DMS53 treated with DMSO at 0.1 percent for 48 hours (cell line): Measurements from ENCODE around the gene ASF1B.
A peak's percentile ranks its signal among the peaks of the same experiment; 100 is the strongest.
"Not testable (repeated sequence)": the region's sequence is repeated elsewhere in the genome, so short reads cannot be mapped to it uniquely, and the experiment has no call there.

Experiments
- DNase-seq: peaks from one replicate; lab custom pipeline; 2025; ENCODE audit not compliant: unreplicated experiment; lab: John Stamatoyannopoulos, UW

ASF1B gene

DNA sequence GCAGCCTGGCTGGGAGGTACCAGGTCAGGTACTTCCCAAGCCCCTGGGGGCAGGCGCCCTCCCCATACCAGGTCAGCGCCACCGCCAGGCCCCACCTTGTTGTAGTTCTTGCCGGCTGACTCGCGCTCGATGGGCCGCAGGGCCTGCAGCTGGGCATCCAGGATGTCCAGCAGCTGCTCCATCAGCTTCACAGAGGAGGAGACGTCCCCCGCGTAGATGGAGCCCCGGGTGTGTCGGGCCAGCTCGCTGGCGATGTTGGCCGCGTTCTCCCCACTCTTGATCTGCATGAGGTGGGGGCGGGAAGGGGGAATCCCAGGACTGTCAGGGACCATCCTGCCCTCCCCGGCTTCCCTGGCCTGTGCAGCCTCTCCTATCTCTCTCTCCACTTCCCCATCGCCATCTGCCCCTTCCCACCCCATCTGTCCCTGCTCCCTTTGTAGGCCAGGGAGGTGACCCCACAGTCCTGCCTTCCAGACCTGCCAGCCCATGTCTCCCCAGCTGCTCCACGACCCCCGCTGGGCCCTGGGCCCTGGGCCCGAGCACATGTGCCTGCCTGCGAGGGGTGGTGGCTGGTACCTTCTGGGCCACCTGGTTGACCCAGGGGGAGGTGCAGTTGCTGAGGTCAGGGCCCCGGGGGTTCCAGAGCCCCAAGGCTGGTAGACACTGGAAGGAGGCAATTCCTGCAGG is 23.8 kb upstream of the ASF1B start:
- no peak for DNase-seq

- no peak for DNase-seq
Measured at GRCh38 chr19:14159059-14159458, 22.7 kb upstream of the ASF1B start.

- no peak for DNase-seq
Measured at GRCh38 chr19:14158276-14159023, 22.1 kb upstream of the ASF1B start.

DNA sequence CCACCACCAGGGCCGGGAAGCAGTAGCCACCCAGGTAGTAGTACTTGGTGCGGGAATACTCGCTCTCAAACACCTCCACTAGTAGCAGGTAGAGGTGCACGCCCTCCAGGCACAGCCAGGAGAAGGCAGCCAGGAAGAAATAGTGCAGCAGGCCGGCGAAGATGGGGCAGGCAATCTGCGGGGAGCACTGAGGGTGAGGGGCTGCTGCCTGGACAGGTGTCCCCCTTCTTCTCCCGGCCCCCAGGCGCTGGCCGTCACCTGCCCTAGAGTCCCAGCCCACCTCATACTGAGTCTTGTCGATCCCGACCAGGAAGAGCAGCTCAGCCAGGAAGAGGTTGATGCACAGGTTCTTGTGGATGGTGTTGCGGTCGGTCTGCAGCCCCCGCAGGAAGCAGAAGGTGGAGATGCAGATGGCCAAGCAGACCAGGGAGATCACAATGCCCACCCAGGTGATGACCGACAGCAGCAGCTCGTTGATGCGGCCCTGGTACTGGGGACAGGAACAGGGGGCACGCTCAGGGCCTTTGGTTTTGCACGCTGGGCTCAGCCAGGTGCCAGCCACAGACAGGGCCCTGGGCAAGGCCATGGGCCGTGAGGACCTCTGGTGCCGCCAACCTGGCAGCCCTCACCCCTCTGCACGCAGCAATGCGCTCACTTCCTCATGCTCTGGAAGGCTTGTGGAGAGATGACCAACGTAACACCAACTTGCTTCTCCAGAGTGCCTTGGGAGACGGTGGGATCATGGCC is 20.8 kb upstream of the ASF1B start:
- DNase-seq: no peak

GRCh38 chr19:14156122-14156521 is 19.7 kb upstream of the ASF1B start:
- DNase-seq: no peak

- DNase-seq: no peak
Measured at GRCh38 chr19:14155371-14155770, 19.0 kb upstream of the ASF1B start.

DNA sequence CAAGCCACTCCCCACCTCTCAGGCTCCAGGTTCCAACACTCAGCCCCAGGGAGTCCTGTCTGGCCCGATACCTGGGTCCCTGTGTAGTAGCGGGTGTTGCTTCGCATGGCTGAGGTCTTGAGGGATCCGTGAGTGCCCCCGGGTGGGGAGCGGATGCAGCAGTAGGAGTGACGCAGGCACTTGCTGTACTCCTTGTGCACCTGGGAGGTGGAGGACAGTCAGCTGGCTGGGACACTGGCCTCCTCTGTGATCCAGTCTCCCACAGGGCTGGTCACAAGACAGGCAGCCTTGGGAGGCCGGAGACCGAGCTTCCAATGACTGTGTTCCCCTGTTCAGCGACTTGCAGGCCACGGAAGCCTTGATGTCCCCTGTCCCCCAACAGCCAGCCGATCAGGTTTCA is 16.3 kb upstream of the ASF1B start:
- DNase-seq: no peak

DNA sequence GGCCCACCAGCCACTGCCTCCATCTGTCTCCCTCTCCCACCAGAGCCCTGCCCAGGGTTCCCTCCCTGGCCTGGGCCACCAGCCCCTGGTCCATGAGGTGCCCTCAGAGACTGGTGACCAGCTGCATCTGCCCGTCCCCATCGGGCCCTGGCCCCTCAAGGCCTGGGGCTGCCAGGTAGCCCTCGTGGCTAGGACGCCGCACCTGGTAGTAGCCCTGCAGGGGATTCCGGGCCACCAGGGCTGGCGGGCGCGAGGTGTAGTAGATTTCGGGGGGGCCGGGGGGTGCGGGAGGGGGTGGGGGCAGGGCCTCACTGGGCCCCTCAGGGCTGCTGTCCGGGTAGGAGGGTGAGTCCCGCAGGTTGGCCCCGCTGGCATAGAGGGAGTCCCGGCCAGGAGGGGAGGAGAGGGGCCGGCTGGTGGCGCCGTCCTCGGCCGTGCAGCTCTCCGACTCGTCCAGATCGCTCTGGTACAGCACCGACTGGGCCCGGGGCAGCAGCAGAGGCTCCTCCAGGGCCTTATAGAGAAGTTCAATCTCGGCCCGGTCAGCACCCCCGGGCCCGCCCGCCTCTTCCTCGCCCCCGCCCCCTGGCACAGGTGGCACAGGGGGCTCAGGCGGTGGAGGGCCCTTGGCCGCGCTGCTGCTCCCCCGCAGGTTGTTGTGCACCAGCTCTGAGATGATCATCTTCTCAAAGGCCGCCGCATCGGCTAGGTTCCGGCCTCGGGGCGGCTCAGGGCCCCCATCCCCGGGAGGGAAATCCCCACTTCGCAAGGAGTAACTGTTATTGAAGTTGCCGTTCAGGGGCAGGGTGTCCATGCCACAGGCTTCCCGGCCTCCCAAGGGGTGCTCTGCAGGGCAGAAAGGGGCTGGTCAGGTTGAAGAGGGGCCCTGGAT is 14.6 kb upstream of the ASF1B start:
- no peak for DNase-seq

DNA sequence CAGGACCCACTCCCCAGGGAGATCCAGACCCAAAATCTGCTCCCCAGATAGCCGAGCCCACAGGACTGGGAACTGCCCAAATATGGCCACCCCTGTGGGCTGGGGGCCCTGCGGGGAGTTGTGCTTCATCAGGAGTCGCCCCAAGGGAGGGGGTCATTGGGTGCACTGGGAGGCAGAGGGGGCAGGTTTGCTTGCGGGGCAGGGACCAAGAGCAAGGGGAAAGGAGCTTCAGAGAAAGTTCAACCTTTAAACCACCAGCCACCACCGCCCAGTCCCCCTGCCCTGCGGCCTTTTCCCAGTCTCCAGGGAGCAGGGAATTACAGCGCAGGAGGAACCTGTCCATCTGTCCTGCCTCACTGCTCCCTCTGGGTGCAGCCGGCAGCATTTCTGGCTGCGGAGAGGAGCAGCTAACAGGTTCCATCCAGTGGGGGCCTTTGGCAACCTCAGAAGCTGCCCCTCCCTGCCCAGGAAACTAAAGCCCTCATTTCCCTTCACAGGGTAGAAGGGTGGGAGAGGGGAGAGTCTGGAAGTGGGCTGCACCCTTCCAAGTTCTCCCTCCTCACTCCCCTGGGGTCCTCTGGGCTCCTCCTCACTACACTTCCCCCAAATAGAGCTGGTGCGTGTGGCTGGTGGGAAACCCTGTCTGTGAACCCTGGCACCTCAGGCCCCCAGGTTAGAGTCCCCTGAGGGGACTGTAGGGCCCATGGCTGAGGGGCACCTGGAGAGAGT is 13.8 kb upstream of the ASF1B start:
- no peak for DNase-seq

GRCh38 chr19:14149509-14149994 is 13.2 kb upstream of the ASF1B start:
- no peak for DNase-seq

- no peak for DNase-seq
Measured at GRCh38 chr19:14148751-14149410, 12.5 kb upstream of the ASF1B start.

- peak; percentile 37 for DNase-seq
Measured at GRCh38 chr19:14147797-14148605, 11.6 kb upstream of the ASF1B start.

DNA sequence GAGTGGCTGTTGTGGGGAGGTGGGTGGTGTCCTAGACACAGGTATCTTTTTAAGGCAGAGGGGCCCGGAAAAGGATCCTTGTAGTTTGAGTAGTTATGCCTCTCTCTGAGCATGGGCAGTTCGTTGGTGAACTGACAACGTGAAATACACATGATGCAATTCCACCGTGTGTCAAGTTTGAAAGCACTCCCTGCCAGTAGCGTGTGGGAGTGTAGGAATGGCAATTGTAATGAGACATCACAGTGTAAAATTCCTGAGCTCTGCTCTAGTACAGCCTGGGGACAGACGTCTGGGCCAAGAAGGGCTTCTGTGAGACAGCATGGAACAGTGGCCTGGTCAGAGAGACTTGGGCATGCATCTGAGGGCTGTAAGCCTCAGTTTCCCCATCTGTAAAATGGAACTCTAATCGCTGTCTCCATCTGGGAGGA is 10.4 kb upstream of the ASF1B start:
- no peak for DNase-seq

- not testable (repeated sequence) for DNase-seq
Measured at GRCh38 chr19:14146169-14146568, 9.8 kb upstream of the ASF1B start.

DNA sequence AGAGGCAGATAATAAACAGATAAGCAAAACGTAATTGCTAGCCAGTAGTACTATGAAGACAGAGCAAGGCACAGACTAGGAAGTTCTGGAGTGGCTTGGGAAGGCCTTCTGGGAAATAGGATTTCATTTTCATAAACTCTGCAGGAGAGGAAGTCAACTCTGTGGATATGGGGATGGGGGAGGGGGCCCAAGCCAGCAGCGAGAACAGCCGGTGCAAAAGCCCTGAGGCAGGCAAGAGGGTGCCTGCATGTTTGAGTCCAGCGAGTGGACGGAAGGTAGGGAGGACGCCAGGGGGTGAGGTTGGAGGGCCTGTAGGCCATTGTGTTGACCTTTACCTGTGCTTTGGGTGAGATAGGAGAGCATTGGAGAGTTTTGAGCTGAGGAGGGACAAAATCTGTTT is 9.0 kb upstream of the ASF1B start:
- DNase-seq: no peak

GRCh38 chr19:14142262-14143190 is 6.1 kb upstream of the ASF1B start:
- DNase-seq: no peak

- no peak for DNase-seq
Measured at GRCh38 chr19:14141041-14141440, 4.7 kb upstream of the ASF1B start.

DNA sequence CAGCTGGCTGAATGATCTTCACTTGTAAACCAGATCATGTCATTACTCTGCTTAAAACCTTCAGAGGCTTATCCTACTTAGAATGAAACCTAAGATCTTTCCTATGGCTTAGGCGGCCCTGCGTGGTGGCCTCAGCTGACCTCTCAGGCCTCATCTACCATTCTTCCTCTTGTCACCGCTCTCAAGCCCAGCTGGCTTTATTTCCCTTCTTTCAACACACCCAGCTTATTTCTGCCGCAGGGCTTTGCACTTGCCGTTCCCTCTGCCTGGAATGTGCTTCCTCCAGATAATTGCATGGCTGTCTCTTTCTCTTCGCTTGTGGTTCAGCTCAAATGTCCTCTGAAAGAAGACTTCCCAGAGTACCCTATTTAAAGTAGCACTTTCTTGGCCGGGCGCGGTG is 3.6 kb upstream of the ASF1B start:
- no peak for DNase-seq
